HG02763 (cell line): ENCODE results near the gene ADCY3.

Experiments
- ATAC-seq: cut with Tn5 transposase; IDR thresholded peaks from one replicate; pipeline ENCODE4 v1.9.1; 2021; ENCODE audit warnings: mild to moderate bottlenecking, moderate library complexity; ENCODE audit not compliant: unreplicated experiment

Gene ADCY3

DNA sequence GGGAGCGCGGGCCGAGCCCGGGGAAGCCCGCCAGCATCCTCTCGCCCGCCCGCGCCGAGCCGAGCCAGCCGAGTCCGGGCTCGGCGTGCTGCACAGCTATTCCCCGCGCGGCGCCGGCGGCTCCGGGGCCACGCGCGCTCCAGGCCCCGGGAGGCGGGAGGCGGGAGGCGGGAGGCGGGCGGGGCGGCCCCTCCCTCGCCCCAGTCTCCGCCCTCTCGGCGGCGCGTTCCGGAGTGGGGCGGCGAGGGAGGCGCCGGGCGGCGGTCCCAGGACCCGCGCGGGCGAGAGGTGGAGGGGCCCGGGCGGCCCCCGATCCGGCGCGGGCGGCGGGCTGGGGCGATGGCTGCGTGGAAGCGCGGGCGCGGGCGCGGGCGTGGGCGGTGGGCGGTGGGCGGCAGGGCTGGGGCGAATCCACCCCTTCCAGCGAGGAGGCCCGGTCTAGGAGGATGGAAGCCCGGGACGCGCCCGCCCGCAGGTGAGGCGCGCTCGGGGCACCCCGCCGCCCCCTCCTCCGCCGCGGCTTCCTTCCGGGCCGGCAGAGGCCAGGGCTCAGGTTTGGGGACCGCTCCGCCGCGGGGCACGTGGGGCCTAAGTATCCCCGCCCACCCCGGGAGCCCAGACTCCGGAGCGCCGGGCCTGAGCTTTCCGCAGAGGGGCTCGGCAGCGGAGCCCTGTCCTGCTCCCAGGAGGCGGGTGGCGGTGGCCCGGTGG, at the start of gene ADCY3:
ADCY3 (minus strand) TSS at position 140 of the 711 bp plus-strand sequence. CDS start 1,250 bp downstream, outside the sequence.
- ATAC-seq: peak; percentile 41

DNA sequence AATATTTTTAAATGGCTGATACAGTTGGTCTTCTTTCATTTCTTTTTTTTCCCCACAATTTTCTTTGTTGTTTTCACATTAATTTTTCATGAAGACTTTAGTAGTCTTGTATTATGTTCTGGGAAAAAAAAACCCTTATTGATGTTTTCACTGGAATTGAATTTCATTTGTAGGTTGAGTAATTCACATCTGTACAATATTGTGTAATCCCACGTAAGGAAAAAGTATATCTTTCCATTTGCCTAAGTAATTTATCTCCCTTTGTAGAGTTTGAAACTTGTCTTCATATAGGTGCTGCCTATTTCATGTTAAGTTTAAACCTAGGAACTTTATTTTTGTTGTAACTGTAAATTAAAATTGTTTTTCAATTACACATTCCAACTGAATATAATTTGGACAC, 49.7 kb upstream of the ADCY3 start:
- no peak for ATAC-seq

DNA sequence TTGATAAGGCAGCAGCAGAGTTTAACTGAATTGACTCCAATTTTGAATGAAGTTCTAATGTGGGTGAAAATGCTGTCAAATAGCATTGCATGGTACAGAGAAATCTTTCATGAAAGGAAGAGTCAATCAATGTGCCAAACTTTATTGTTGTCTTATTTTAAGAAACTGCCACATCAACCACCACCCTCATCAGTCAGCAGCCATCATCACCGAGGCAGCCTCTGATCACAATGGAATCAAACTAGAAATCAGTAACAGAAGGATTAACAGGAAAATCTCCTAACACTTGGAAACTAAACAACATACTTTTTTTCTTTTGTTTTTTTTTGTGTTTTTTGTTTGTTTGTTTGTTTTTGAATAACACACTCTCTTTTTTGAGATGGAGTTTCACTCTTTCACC, 41.9 kb upstream of the ADCY3 start:
- no peak for ATAC-seq

DNA sequence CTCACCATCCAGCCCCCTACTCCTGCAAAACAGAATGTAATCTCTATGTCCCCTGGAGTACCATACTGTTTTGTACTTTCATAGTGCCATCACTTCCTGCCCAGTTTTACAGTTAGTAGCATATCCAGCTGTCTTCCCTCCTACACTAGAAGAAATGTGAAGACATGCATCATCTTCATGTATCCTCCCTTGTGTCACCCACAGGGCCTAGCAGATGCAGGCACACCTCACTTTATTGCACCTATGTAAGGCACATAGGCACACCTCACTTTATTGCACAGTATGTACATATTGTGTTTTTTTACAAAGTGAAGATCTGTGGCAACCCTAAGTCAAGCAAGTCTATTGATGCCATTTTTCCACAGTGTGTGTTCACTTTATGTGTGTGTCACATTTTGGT, 39.7 kb upstream of the ADCY3 start:
- no peak for ATAC-seq

DNA sequence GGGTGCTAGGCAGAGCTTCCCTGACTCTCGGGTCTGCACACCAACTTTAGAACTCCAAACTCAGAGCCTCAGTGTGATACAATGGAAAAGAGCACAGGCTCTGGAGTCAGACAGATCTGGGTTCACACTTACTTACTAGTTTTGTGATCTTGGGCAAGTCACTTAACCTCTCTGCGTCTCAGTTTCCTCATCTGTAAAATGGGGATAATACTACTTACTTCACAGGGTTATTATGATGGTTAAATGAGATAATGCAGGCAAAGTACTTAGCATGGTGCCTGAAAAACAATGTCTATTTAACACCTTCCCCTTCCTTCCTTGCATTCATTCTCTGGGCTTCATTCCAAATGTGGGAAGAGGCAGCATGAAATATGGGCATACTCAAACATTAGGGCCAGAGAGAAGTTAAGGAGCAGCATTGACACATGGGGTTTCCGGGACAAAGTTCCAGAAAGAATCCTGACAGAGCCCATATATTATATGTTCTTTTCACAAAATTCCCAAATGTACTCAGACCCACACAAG, 38.4 kb upstream of the ADCY3 start:
- ATAC-seq: no peak

DNA sequence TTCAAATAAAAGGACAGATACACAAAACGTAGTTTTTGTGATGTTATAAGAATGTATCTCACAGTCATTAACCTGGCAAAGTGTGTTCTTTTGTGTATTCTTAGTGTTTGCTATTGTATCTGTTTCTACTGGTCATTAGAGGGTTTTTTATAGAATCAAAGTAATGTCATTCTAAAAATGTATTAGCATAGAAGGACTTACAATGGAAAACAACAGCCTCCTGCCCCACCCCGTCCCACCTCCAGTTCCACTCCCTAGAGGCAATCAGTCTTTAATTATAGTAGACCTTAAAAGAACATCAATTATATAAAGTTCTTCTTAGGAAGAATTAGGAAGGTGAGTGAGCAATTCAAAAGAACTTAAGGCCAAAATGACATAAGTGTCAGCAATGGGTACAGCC, 37.9 kb upstream of the ADCY3 start:
- ATAC-seq: no peak

DNA sequence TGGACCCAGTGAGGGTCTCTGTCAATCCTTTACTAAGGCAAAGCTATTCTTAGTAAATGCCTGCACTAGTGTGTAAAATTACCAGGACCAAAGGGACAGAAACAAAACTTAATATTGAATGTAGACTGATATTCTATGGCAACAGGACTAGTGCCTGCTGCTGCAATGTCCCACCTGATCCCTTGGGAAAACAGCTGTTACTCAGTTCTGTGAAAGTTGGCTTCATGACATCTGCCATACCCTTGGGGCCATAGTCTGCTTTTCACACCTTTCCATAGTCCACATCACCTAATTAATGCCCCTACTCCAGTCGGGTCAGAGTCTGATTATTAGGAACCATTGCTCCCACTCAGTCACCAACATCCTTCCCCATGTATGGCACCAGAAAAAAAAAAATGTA, 37.2 kb upstream of the ADCY3 start:
- ATAC-seq: no peak

DNA sequence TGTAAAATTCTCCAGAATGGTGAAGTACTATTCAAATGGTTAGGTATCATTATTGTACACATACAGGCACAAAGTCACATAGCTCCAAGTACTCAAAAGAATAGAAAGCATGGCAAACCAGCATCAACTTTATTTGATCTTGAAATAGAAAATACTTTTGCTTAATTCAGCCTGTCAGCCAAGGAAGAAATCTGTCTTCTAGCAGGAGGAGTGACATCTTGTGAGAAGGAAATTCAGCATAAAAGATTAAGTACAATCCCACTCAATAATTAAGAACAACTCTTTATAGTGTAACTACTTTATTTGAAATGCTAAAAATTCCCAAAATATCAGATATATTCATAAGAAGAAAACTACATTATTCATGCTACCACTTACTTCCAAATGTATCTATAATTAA, 35.9 kb upstream of the ADCY3 start:
- ATAC-seq: no peak

DNA sequence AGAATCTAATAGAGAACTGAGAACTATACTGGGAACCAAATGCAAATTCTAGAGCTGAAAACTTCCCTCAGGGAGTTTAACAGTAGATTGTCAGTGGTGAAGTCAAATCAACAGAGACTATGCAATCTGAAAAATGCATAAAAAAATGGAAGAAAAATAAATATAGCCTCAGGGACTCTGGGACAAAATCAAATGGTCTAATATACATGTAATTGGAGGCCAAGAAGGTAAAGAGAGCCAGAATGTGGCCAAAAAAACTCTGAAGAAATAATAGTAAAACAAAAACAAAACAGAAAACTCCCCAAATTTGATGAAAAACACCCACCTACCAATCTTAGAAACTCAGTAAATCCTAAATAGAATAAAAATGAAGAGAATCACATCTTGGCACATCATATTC, 35.2 kb upstream of the ADCY3 start:
- ATAC-seq: no peak

DNA sequence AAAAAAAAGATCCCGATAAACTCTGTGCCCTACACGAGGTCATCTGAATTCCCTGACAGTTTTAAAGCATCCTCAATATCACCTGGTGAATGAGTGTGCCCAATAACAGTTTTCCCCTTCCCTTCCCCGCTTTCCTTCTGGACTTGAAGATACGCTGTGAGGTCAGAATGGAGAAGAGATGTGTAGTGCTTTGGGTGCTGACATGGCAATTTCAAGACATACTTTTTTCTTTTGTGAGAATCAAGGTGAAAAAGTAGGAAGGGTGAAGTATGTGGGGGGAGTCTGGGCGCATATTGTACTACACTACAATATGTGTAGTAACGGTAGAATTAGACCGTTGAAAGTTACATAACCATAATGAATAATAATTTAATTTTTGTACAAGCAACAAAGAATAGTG, 30.1 kb upstream of the ADCY3 start:
- ATAC-seq: no peak

DNA sequence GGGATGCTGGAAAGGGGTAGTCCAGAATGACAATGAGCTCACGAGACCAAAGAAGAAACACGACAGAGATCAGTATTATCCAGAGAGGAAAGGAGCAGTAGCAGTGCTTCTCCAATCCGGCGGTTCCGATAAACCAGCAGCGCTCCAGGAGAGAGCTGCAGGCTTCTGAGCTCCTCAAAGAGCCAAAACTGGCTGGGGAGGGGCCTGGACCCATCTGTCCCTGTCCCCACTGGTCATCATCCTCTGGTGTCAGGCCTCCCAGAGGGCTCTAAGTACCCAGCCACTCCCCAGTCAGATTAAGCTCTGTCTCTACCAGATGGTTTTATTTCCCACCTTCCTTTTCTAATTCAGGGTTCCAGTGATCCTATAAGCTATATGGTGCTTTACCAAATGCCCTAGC, 28.5 kb upstream of the ADCY3 start:
- no peak for ATAC-seq

DNA sequence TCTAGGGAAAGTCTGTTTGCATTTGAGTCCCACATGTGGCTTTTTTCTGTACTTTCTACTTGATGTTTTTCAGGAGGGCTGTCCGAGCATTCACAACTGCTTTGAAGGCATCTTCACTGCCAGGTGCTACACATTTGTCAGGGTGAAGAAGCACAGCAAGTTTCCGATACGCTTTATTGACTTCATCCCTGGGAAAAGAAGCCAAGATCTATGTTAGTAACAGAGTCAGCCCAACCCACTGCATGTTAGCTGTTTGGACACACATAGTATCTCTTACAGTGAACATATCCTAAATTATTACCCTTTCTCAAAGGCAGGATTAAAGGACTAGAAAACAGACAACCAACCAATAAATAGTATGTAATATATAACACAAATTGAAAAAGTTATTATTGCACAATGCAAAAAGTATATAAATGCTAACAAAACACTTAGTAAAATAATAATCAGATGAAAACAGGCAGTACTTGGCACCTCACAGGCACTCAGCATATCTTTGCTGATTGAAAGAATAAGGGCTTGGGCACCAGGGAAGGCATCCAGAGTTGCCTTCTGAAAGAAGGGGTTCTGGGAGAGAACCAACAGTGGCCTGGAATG, 27.6 kb upstream of the ADCY3 start:
- no peak for ATAC-seq

DNA sequence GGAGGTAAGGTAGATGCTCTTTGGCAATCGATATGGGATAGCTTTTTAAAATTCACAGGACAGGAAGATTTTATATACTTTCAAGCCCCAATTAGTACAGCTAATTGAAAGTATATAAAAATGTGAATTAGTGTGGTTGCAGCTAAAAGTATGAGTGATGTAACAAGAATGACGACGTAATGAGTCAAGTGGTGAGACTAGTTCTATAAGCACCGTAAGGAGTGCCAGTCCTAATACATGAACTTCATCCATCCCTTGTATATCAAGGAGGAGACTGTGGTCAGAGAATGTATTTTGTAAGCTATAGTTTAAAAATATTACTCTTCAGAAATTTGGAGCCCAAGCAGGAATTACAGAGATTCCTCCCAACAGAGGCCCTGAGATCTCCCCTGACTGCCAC, 25.9 kb upstream of the ADCY3 start:
- no peak for ATAC-seq

DNA sequence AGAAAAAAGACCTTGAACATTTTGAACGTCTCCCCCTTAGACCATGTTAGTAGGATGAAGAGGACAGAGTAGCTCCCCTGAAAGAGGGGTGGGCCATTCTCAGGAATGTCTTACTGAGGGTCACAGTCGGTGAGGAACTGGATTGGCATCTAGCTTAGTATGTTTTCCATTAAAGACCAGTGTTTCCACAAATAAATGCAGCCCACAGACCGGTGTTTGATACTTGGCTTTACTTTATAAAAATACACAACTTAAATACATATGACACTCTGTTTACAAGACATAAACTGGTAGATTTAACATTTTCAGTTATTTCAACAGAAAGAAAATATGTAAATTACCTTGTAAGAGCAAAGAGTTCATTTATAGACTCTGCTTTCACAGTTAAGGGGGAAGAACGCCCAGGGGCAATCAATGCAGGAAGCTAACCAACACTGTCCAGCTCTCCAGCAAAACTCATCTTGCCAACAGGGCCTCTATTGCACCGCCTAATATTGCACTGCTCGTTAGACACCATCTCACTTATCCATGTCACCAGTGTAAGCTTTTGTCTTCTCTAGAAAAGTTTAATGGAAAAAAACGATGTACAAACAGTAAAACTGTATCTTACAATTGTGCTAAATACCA, 23.5 kb upstream of the ADCY3 start:
- no peak for ATAC-seq

DNA sequence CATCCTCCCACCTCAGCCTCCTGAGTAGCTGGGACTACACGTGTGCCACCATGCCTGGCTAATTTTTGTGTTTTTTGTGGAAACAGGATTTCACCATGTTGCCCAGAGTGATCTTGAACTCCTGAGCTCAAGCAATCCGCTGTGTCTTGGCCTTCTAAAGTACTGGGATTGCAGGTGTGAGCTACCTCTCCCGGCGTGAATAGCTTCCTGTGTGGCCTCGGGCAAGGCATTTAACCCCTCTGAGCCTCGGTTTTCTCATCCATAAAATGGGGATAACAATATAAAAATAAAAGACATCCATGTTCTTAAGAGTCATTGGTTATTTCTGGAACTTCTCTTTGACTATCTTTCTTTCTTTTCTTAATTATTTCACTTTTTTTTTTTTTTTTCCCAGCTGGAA, 19.3 kb upstream of the ADCY3 start:
- no peak for ATAC-seq

DNA sequence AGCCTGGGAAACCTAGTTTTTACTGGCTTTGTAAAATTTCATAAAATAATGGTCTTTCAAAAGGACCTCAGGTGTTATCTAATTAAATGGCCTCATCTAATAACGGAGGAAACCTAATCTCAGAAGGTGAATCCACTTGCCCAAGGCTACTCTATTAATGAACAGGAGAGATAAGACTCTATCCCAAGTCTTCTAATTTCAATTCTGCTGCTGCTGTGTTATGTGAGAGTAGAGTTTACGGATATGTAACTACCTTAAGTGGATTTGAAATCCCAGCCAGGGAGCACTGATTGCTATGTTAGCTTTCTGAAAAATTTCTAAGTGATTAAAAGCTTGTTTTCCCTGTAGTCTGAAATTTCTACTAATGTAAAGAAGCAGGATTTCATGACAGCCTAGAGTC, 17.2 kb upstream of the ADCY3 start:
- ATAC-seq: no peak

DNA sequence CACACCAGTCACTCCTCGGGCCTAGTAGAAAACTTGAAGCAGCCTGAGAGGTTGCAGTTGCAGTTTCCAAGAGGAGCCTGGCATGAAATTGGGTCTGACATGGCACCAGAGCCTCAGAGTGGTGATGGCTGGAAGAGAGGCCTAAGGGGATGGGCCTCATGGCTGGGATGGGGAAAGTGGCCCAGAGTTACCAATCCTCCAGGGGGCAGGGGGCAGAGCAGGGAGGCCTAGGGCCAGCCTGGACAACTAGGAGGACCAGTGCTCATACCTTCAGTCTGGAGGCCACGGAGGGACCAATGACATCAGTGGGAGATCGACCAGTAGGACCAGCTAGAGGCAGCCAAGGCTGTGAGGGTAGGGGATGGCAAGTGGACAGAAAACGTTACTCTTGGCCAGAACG, 15.1 kb upstream of the ADCY3 start:
- no peak for ATAC-seq

DNA sequence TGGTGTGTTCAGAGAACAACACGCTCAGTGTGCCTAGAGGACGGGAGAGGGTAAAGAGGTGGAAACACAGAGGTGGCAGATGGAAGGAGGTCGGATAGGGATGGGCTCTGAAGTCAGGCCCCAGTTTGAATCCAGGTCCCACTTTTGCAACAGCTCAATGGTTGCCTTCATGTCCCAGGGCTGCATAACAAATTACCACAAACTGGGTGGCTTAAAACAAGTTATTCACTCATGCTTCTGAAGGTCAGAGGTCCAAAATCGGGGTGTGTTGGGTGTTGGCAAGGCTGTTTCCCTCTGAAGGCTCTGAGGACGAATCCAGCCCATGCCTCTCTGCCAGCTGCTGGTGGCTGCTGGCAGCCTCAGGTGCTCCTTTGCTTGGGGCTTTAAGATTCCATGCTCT, 12.7 kb upstream of the ADCY3 start:
- ATAC-seq: no peak

DNA sequence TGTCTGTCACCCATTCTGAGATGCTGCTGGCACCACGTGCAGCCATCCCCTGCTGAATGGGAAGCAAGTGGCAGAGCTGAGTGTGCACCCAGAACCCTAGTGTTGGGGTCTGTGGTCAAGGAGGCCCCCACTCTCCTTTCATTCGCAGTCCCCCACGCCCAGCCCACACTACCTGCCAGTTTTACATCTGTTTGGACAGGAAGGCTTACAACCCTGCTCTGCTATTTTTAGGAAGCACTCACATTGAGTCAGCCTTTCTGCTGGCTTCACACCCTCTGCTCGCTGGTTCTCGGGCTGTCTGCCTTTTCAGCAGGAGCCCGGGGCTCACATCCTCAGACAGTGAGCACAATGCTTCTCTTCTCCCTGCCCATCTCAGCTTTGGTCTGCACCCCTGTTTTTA, 10.7 kb upstream of the ADCY3 start:
- ATAC-seq: peak; percentile 65

DNA sequence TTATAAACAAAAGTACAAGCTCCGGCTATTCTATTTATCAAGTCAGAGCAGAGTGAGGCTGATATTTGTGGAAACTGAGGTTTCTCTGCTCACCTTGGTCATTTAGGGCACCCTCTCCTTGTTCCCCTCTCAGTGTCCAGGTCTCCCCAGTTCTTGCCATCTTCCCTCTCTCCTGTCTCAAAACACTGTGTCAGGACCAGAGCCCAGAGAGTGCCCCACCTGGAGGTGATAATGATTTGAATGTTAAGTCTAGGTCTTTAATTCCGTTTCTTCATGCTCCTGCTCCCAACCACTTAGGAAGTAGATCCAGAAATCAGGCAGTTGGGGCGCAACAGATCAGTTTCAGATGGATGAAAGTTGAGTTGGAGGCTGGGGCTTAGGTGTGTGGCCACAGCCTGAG, 9.2 kb upstream of the ADCY3 start:
- no peak for ATAC-seq

DNA sequence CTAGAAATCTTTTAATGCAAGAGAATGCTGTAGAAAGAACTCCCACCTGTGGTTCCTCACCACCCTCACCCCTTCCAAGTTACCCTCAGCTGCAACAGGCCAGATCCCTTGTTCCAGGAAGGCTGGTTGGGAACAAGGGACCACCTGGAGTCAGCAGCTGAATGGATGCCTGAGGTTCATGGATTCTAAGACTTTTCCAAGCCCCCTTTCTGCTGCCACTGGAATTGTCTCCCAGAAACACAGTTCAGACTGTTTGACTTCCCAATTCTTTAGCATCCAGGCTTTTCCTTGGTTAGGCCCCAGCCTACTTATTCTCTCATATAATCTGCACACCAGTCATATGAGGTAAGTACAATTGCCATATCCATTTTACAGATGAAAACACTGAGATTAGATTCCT, 8.0 kb upstream of the ADCY3 start:
- ATAC-seq: no peak

DNA sequence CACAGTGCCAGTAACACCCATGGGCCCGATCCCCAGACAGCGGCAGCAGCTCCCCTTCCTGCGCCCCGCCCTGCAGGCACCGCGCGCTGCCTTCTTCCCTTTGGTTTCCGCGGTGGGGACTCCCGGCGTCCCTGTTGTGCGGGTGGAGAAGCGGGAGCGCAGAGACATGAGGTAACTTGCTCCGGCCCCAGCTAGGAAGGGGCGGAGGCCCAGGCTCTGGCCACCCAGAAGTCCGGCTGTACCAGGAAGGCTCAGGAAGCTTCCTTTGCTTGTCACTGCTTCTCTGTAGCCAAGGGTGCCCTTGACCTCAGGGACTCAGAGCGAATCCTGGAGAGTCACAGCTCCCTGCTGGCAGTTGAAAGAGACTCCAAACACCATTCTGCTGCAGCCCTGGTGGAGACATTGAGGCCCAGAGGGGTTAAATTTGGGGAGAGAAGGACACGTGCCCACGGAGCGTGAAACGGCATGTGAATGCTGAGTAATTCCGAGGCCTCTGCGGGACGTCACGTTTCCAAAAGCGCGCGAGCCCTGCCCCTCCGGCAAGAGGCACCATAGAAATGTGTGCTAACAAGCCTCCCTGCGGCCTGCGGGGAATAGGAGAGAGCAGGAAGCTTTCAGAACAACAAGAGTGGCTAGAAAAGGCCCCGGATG, 6.7 kb upstream of the ADCY3 start:
- no peak for ATAC-seq
